GM12878 (cell line): ENCODE data around the gene PEMT. TPM values are rescaled to one million over a fixed set of nuclear protein-coding genes. Genes with fewer than 3 reads are reported as not detected.

ENCODE experiments used
- ATAC-seq: fragments of 200-7000 bp; cut with Tn5 transposase; 3 replicates; pipeline ENCODE4 v1.9.1; 2020; ENCODE audit warnings: mild to moderate bottlenecking, moderate library complexity
- BruUV-seq: library from RNA; stranded (reverse); fragments of 400-500 nt; replicated peaks from 2 replicates; lab custom pipeline; 2021; lab: Mats Ljungman, UMichigan
- CTCF ChIA-PET: fragments of 300-600 bp; sonication (Branson Sonifier 250); formaldehyde crosslinking; extraction: SDS; loops from one replicate; lab custom pipeline; 2021; ENCODE audit warnings: inconsistent platforms; lab: Yijun Ruan, JAX
- POLR2A ChIA-PET: fragments of 350-600 bp; formaldehyde crosslinking; extraction: SDS; loops from one replicate; lab custom pipeline; 2021; ENCODE audit warnings: inconsistent platforms; lab: Charles Lee
- RAD21 ChIA-PET: fragments of 300-600 bp; sonication (Branson Sonifier 250); formaldehyde crosslinking; loops from one replicate; lab custom pipeline; 2023; ENCODE audit warnings: antibody characterized with exemption; ENCODE audit not compliant: unreplicated experiment; lab: Charles Lee
- SMC1A ChIA-PET: fragments of 300-600 bp; sonication (Branson Sonifier 250); formaldehyde crosslinking; loops from one replicate; lab custom pipeline; 2023; ENCODE audit not compliant: unreplicated experiment, uncharacterized antibody; lab: Charles Lee
- DNase-seq: peaks from one replicate; pipeline ENCODE4 v3.0.0-alpha.2; 2011; ENCODE audit warnings: low read depth, low spot score
- FAIRE-seq: peaks from 3 replicates; lab custom pipeline; 2011; peaks lifted over from hg19 to GRCh38; lab: Jason Lieb, UNC
- H2AFZ ChIP-seq: 2 replicates; pipeline ENCODE4 v1.6.0; 2011; ENCODE audit warnings: low read depth, low read length, control low read depth; ENCODE audit not compliant: control insufficient read depth
- H3K27ac ChIP-seq: 2 replicates; pipeline ENCODE4 v1.5.1; 2011; ENCODE audit warnings: control low read depth; ENCODE audit not compliant: control insufficient read depth, insufficient read depth
- H3K27me3 ChIP-seq, 2 experiments: replicated peaks in 1 of 2; 2 replicates each; pipeline versions ENCODE4 v1.6.0 to v1.6.1; 2011; ENCODE audit warnings: low read length in 1 of 2; ENCODE audit not compliant: control insufficient read depth in 2 of 2, insufficient read depth in 2 of 2
- H3K36me3 ChIP-seq, 2 experiments: 2 replicates each; pipeline ENCODE4 v1.5.1; 2011; ENCODE audit warnings: low read length in 1 of 2; ENCODE audit not compliant: control insufficient read depth in 2 of 2, insufficient read depth in 2 of 2
- H3K4me1 ChIP-seq: 2 replicates; pipeline ENCODE4 v1.6.1; 2011; ENCODE audit warnings: mild to moderate bottlenecking, low read length, moderate library complexity, mixed read lengths; ENCODE audit not compliant: control insufficient read depth, insufficient read depth
- H3K4me2 ChIP-seq: 2 replicates; pipeline ENCODE4 v1.6.0; 2011; ENCODE audit warnings: control low read depth; ENCODE audit not compliant: control insufficient read depth, insufficient read depth
- H3K4me3 ChIP-seq: fragments of 200-600 bp; sonication (generic); 2 replicates; pipeline ENCODE4 v1.5.1; 2016
- H3K79me2 ChIP-seq: 2 replicates; pipeline ENCODE4 v1.6.0; 2011; ENCODE audit warnings: low read length; ENCODE audit not compliant: control insufficient read depth, insufficient read depth
- H3K9ac ChIP-seq: 2 replicates; pipeline ENCODE4 v1.8.0; 2011; ENCODE audit warnings: low read length, control low read depth, mixed read lengths; ENCODE audit not compliant: control insufficient read depth, insufficient read depth
- H3K9me3 ChIP-seq: replicated peaks from 3 replicates; pipeline ENCODE4 v1.5.1; 2011; ENCODE audit warnings: mild to moderate bottlenecking, low read length; ENCODE audit not compliant: control insufficient read depth, insufficient read depth
- H4K20me1 ChIP-seq: 2 replicates; pipeline ENCODE4 v1.6.0; 2011; ENCODE audit not compliant: control insufficient read depth, insufficient read depth
- CBFB ChIP-seq: IDR thresholded peaks from 2 replicates; pipeline ENCODE4 v1.6.1; 2016; ENCODE audit warnings: antibody characterized with exemption, low read depth
- RAD51 ChIP-seq: fragments of 450-650 bp; IDR thresholded peaks from 2 replicates; pipeline ENCODE4 v1.6.1; 2016; ENCODE audit warnings: moderate library complexity, mild to moderate bottlenecking, inconsistent platforms
- RB1 ChIP-seq: fragments of 450-650 bp; formaldehyde crosslinking; IDR thresholded peaks from 2 replicates; pipeline ENCODE4 v1.6.1; 2017; ENCODE audit warnings: mild to moderate bottlenecking, borderline replicate concordance
- REST ChIP-seq: IDR thresholded peaks from 2 replicates; pipeline ENCODE4 v1.6.1; 2012; ENCODE audit warnings: mild to moderate bottlenecking, low read depth, low read length
- SRF ChIP-seq, 2 experiments: IDR thresholded peaks; 2 replicates each; pipeline ENCODE4 v1.6.1; 2011; ENCODE audit warnings: low read depth in 2 of 2, low read length in 2 of 2, mild to moderate bottlenecking in 1 of 2, moderate library complexity in 1 of 2
- ZNF217 ChIP-seq: fragments of 450-650 bp; IDR thresholded peaks from 2 replicates; pipeline ENCODE4 v1.6.1; 2017; ENCODE audit warnings: antibody characterized with exemption, mild to moderate bottlenecking
- ZNF24 ChIP-seq: fragments of 450-650 bp; IDR thresholded peaks from 2 replicates; pipeline ENCODE4 v1.6.1; 2017; ENCODE audit warnings: antibody characterized with exemption, mild to moderate bottlenecking
- WGBS: methylation state at CpG from one replicate; pipeline ENCODE4 v1.1.6; 2016; ENCODE audit warnings: low lambda C conversion rate; ENCODE audit not compliant: insufficient replicate concordance, insufficient coverage; ENCODE audit errors: missing lambda C conversion rate; 5-methylcytosine and 5-hydroxymethylcytosine counted together
- in situ Hi-C: fragments of 300-500 bp; cut with MboI; formaldehyde crosslinking; loops from 9 replicates; pipeline ENCODE4 v1.14.3; 2018; ENCODE audit warnings: mixed read lengths
- intact Hi-C: fragments of 100-400 bp; cut with micrococcal nuclease; formaldehyde crosslinking; loops from one replicate; pipeline ENCODE4 v1.14.2; 2022; ENCODE audit not compliant: unreplicated experiment
- polyA plus RNA-seq, 11 experiments: library from polyadenylated mRNA; depleted of rRNA in 4 of 11; unstranded in 6 of 11; stranded (reverse) in 5 of 11; fragments of >200 nt; fragmentation: Nextera tagmentation in 4 of 11; fragmentation: Illumina TruSeq in 1 of 11; extraction: Ambion mirVana in 4 of 11; extraction: Trizol in 1 of 11; gene quantifications; 1 replicate in 1 of 11; 2 replicates in 10 of 11; pipeline versions ENCODE4 v1.2.1 to v1.2.3, GENCODE V29; 2011 to 2016; ENCODE audit warnings: inconsistent platforms in 2 of 11, missing spikeins in 2 of 11, low read depth in 1 of 11
- total RNA-seq, 4 experiments: library from RNA; depleted of rRNA in 3 of 4; stranded (reverse); fragments of >200 nt in 3 of 4; fragmentation: Illumina TruSeq in 1 of 4; extraction: Trizol in 1 of 4; gene quantifications; 2 replicates each; pipeline versions ENCODE4 v1.2.1 to v1.2.3, GENCODE V29; 2013 to 2021
- TF ChIP-seq, protein P1 (sequence below): fragments of 450-650 bp; IDR thresholded peaks from 2 replicates; pipeline ENCODE4 v1.6.1; 2017; ENCODE audit warnings: mild to moderate bottlenecking, moderate library complexity
- TF ChIP-seq, protein P2 (sequence below): IDR thresholded peaks from 2 replicates; pipeline ENCODE4 v1.6.1; 2011; ENCODE audit warnings: low read depth, low read length, improper control_type of control experiment, borderline replicate concordance

Gene PEMT
- total and polyA plus RNA-seq, 10 of the 15 experiments (the other 5 are each of a cell fraction or from before 2014, with no cell fraction given), result 2.8 to 44.7 (median 25.4) TPM

- Histone ChIP-seq H3K4me1 (no peaks in the 10 kb centered on the region), H3K9me3 (no peaks in the 10 kb centered on the region), H3K9ac (no peak overlapping the region), H2AFZ (no peak overlapping the region), H3K36me3 (no peaks in the 10 kb centered on the region), H3K4me3 (no peak overlapping the region), H3K4me2 (no peak overlapping the region), H3K79me2 (no peaks in the 10 kb centered on the region), H3K27ac (no peak overlapping the region), H3K27me3 (no peaks in the 10 kb centered on the region), H4K20me1 (no peaks in the 10 kb centered on the region; the same call in 1 of the 2 replicates)
- intact Hi-C loops, result no loop called here
- FAIRE-seq, result no peak
- in situ Hi-C loops, result no loop called here
- ChIA-PET RAD21 (no interaction called here), CTCF (interaction anchor here (1.5 kb wide), 1 partner anchor 42 kb away, joined by 3 read pairs; no protein-coding TSS in a partner anchor)
- no TSS peak for BruUV-seq
- no peak for DNase-seq
- TF ChIP-seq ZNF24, result no peak
- TF ChIP-seq, protein P1, sequence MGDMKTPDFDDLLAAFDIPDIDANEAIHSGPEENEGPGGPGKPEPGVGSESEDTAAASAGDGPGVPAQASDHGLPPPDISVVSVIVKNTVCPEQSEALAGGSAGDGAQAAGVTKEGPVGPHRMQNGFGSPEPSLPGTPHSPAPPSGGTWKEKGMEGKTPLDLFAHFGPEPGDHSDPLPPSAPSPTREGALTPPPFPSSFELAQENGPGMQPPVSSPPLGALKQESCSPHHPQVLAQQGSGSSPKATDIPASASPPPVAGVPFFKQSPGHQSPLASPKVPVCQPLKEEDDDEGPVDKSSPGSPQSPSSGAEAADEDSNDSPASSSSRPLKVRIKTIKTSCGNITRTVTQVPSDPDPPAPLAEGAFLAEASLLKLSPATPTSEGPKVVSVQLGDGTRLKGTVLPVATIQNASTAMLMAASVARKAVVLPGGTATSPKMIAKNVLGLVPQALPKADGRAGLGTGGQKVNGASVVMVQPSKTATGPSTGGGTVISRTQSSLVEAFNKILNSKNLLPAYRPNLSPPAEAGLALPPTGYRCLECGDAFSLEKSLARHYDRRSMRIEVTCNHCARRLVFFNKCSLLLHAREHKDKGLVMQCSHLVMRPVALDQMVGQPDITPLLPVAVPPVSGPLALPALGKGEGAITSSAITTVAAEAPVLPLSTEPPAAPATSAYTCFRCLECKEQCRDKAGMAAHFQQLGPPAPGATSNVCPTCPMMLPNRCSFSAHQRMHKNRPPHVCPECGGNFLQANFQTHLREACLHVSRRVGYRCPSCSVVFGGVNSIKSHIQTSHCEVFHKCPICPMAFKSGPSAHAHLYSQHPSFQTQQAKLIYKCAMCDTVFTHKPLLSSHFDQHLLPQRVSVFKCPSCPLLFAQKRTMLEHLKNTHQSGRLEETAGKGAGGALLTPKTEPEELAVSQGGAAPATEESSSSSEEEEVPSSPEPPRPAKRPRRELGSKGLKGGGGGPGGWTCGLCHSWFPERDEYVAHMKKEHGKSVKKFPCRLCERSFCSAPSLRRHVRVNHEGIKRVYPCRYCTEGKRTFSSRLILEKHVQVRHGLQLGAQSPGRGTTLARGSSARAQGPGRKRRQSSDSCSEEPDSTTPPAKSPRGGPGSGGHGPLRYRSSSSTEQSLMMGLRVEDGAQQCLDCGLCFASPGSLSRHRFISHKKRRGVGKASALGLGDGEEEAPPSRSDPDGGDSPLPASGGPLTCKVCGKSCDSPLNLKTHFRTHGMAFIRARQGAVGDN, result no peak
- TF ChIP-seq ZNF217, result no peak
- no peak for TF ChIP-seq REST
- no peak for TF ChIP-seq CBFB
- no peak for TF ChIP-seq SRF (IDR thresholded peaks at IDR 0.05; ENCODE audit: low read depth in 2 of 2, low read length in 2 of 2)
- no peak for TF ChIP-seq RAD51
- TF ChIP-seq, protein P2, sequence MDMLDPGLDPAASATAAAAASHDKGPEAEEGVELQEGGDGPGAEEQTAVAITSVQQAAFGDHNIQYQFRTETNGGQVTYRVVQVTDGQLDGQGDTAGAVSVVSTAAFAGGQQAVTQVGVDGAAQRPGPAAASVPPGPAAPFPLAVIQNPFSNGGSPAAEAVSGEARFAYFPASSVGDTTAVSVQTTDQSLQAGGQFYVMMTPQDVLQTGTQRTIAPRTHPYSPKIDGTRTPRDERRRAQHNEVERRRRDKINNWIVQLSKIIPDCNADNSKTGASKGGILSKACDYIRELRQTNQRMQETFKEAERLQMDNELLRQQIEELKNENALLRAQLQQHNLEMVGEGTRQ, result no peak
- TF ChIP-seq RB1, result no peak
- TF ChIP-seq, all 136 proteins: peak for 0
- ChIA-PET SMC1A (no interaction called here), POLR2A (no interaction called here)
- WGBS, result 77% methylated on average over 10 of the region's 10 CpGs
- ATAC-seq, result no peak
Measured at GRCh38 chr17:17538417-17539391, 52.8 kb downstream of the PEMT start.
